HG03064 (cell line): Measurements from ENCODE around the gene SSTR1.
"Not testable (repeated sequence)": the region's sequence is repeated elsewhere in the genome, so short reads cannot be mapped to it uniquely, and the experiment has no call there.

Experiments
- ATAC-seq: cut with Tn5 transposase; IDR thresholded peaks from one replicate; pipeline ENCODE4 v1.9.1; 2021; ENCODE audit warnings: low read depth; ENCODE audit not compliant: unreplicated experiment

Gene SSTR1

GRCh38 chr14:38207736-38208617, at the start of gene SSTR1:
Gene SSTR1, plus strand, starts transcription at chr14:38207904. Its CDS starts 1,486 bp downstream, at chr14:38209390.
- ATAC-seq, result no peak

GRCh38 chr14:38158468-38158867, 49.2 kb upstream of the SSTR1 start:
- ATAC-seq, result no peak

GRCh38 chr14:38168416-38168815, 39.3 kb upstream of the SSTR1 start:
- ATAC-seq, result no peak

GRCh38 chr14:38171197-38171596, 36.5 kb upstream of the SSTR1 start:
- ATAC-seq, result no peak

- no peak for ATAC-seq
These were observed 33.0 kb upstream of the SSTR1 start for GRCh38 chr14:38174711-38175110.

GRCh38 chr14:38175658-38176057, 32.0 kb upstream of the SSTR1 start:
- no peak for ATAC-seq

GRCh38 chr14:38176379-38176778, 31.3 kb upstream of the SSTR1 start:
- no peak for ATAC-seq

- no peak for ATAC-seq
These were observed 23.6 kb upstream of the SSTR1 start for GRCh38 chr14:38184132-38184531.

GRCh38 chr14:38185671-38186070, 22.0 kb upstream of the SSTR1 start:
- no peak for ATAC-seq

GRCh38 chr14:38186216-38186615, 21.5 kb upstream of the SSTR1 start:
- no peak for ATAC-seq

- no peak for ATAC-seq
These were observed 20.2 kb upstream of the SSTR1 start for GRCh38 chr14:38187528-38187927.

- no peak for ATAC-seq
These were observed 17.6 kb upstream of the SSTR1 start for GRCh38 chr14:38189930-38190726.

GRCh38 chr14:38190846-38191245, 16.9 kb upstream of the SSTR1 start:
- ATAC-seq, result not testable (repeated sequence)

- not testable (repeated sequence) for ATAC-seq
These were observed 16.2 kb upstream of the SSTR1 start for GRCh38 chr14:38191491-38191890.

GRCh38 chr14:38197001-38197783, 10.5 kb upstream of the SSTR1 start:
- no peak for ATAC-seq

GRCh38 chr14:38197784-38198335, 9.8 kb upstream of the SSTR1 start:
- no peak for ATAC-seq

- ATAC-seq, result no peak
These were observed 9.3 kb upstream of the SSTR1 start for GRCh38 chr14:38198425-38198824.

GRCh38 chr14:38199076-38199475, 8.6 kb upstream of the SSTR1 start:
- ATAC-seq, result no peak

- no peak for ATAC-seq
These were observed 8.0 kb upstream of the SSTR1 start for GRCh38 chr14:38199739-38200138.

GRCh38 chr14:38201137-38201828, 6.4 kb upstream of the SSTR1 start:
- no peak for ATAC-seq
